HG03571 (cell line): ENCODE data around the gene PSKH1.

Experiments
- ATAC-seq: cut with Tn5 transposase; IDR thresholded peaks from one replicate; pipeline ENCODE4 v1.9.1; 2021; ENCODE audit not compliant: unreplicated experiment

Gene PSKH1

GRCh38 chr16:67977005-67977404, 84.0 kb downstream of the PSKH1 start:
- ATAC-seq, result no peak

DNA sequence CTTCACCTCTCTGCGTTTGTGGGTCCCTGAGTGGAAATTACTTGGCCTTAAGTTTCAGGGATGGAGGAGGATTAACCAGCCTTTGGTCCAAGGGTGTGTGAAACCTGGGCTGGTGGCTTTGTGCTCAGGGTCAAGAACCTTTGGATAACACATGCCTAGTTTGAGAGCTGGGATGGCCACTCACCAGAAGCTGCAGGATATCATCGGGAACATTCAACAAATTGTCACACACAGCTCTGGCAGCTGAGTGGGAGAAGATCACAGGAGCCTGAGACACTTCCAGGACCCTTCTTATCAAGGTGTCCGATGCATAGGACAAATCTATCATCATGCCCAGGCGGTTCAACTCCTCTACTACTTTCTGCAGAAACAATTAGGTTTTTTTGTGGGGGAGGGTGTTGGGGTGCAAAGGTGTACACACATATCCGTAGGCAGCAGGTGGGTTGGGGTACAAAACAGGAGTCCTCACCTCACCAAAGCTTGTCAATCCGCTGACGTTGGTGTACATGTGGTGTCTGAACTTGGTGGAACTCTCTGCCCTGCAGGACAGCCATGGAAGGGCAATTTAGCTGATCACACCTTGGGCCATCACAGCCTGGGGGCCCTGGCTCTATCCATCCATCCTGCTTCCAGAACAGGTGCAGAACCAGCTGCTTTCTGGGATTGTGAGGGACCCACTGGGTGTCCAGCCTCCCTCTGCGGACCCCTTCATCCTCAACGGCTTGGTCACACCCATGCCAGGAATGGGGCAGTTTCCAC, 84.6 kb downstream of the PSKH1 start:
- no peak for ATAC-seq
